HepG2 (cell line): ENCODE results near the gene EGR1. TPM values are rescaled to one million over a fixed set of nuclear protein-coding genes. Genes with fewer than 3 reads are reported as not detected.
A peak's percentile ranks its signal among the peaks of the same experiment; 100 is the strongest.

Source experiments
- AGO2 ChIP-seq: fragments of 200-400 bp; formaldehyde crosslinking; optimal IDR thresholded peaks from 2 replicates; pipeline ENCODE3; 2017; ENCODE audit warnings: mild to moderate bottlenecking, low read depth, low read length, moderate library complexity
- CHD2 ChIP-seq: IDR thresholded peaks from 2 replicates; pipeline ENCODE4 v1.6.1; 2011; ENCODE audit warnings: low read depth, low read length, improper control_type of control experiment
- DRAP1 ChIP-seq: IDR thresholded peaks from 2 replicates; pipeline ENCODE4 v1.6.1; 2016; ENCODE audit warnings: missing genetic modification reagents, missing compliant biosample characterization
- EEA1 ChIP-seq: sonication (generic); formaldehyde crosslinking; IDR thresholded peaks from 2 replicates; pipeline ENCODE4 v1.5.1; 2020; ENCODE audit warnings: mild to moderate bottlenecking, missing genetic modification reagents, borderline replicate concordance
- HOXA9 ChIP-seq: sonication (generic); formaldehyde crosslinking; IDR thresholded peaks from 2 replicates; pipeline ENCODE4 v1.8.1; 2022; ENCODE audit warnings: missing genetic modification reagents, mild to moderate bottlenecking, moderate library complexity, borderline replicate concordance
- LCORL ChIP-seq, 2 experiments: fragments of 450-650 bp in 1 of 2; sonication (generic) in 1 of 2; formaldehyde crosslinking in 1 of 2; IDR thresholded peaks; 2 replicates each; pipeline versions ENCODE4 v1.5.0 to v1.6.1; 2017 to 2020; ENCODE audit warnings: antibody characterized with exemption in 1 of 2, missing genetic modification reagents in 1 of 2
- MEIS2 ChIP-seq: sonication (generic); formaldehyde crosslinking; IDR thresholded peaks from 2 replicates; pipeline ENCODE4 v1.9.0; 2021; ENCODE audit warnings: mild to moderate bottlenecking, missing genetic modification reagents
- MXI1 ChIP-seq: IDR thresholded peaks from 3 replicates; pipeline ENCODE4 v1.6.1; 2012; ENCODE audit warnings: low read depth, low read length, inconsistent platforms, borderline replicate concordance
- SP4 ChIP-seq: sonication (generic); formaldehyde crosslinking; IDR thresholded peaks from 2 replicates; pipeline ENCODE4 v1.8.1; 2023; ENCODE audit warnings: mild to moderate bottlenecking, missing genetic modification reagents
- TAF1 ChIP-seq: sonication (generic); formaldehyde crosslinking; IDR thresholded peaks from 2 replicates; pipeline ENCODE4 v1.4.0; 2020; ENCODE audit warnings: missing genetic modification reagents
- ZNF121 ChIP-seq: sonication (generic); formaldehyde crosslinking; IDR thresholded peaks from 2 replicates; pipeline ENCODE4 v1.5.0; 2020; ENCODE audit warnings: mild to moderate bottlenecking, missing genetic modification reagents
- ZNF264 ChIP-seq: sonication (generic); formaldehyde crosslinking; IDR thresholded peaks from 2 replicates; pipeline ENCODE4 v1.4.0; 2020; ENCODE audit warnings: missing genetic modification reagents
- ZNF766 ChIP-seq: sonication (generic); formaldehyde crosslinking; IDR thresholded peaks from 2 replicates; pipeline ENCODE4 v1.5.0; 2020; ENCODE audit warnings: missing genetic modification reagents, borderline replicate concordance
- polyA plus RNA-seq, 8 experiments: library from polyadenylated mRNA; depleted of rRNA in 3 of 8; stranded (reverse) in 7 of 8; unstranded in 1 of 8; fragments of >200 nt; fragmentation: Illumina TruSeq in 4 of 8; extraction: Trizol in 4 of 8; gene quantifications; 2 replicates each; pipeline versions ENCODE4 v1.2.1 to v1.2.3, GENCODE V29; 2011 to 2016; ENCODE audit warnings: low read depth in 4 of 8, missing spikeins in 1 of 8, mixed read lengths in 1 of 8; ENCODE audit not compliant: insufficient read depth in 1 of 8
- total RNA-seq, 5 experiments: library from RNA; depleted of rRNA; stranded (reverse); fragments of >200 nt; fragmentation: Illumina TruSeq; extraction: Trizol; gene quantifications; 2 replicates each; pipeline ENCODE4 v1.2.3, GENCODE V29; 2016; ENCODE audit warnings: low read depth in 1 of 5
- TF ChIP-seq, protein P1 (sequence below): IDR thresholded peaks from 2 replicates; pipeline ENCODE4 v1.6.1; 2012; ENCODE audit warnings: inconsistent platforms
- TF ChIP-seq, protein P2 (sequence below): sonication (generic); formaldehyde crosslinking; IDR thresholded peaks from 2 replicates; pipeline ENCODE4 v1.4.0; 2020; ENCODE audit warnings: missing genetic modification reagents, mild to moderate bottlenecking, borderline replicate concordance
- TF ChIP-seq, protein P3 (sequence below): sonication (generic); formaldehyde crosslinking; IDR thresholded peaks from 2 replicates; pipeline ENCODE4 v1.5.0; 2020; ENCODE audit warnings: mild to moderate bottlenecking, missing genetic modification reagents, borderline replicate concordance
- TF ChIP-seq, protein P4 (sequence below): sonication (generic); formaldehyde crosslinking; conservative IDR thresholded peaks from 2 replicates; pipeline ENCODE4 v1.8.0; 2022; ENCODE audit warnings: mild to moderate bottlenecking, moderate library complexity, missing genetic modification reagents
- TF ChIP-seq, protein P5 (sequence below): sonication (generic); formaldehyde crosslinking; IDR thresholded peaks from 2 replicates; pipeline ENCODE4 v1.5.0; 2020; ENCODE audit warnings: missing genetic modification reagents, mild to moderate bottlenecking, borderline replicate concordance

EGR1 gene
- total and polyA plus RNA-seq, 2 of the 13 experiments (the other 11 are each of a cell fraction or from before 2014, with no cell fraction given) = 4.1 to 4.5 TPM

- TF ChIP-seq, protein P1, sequence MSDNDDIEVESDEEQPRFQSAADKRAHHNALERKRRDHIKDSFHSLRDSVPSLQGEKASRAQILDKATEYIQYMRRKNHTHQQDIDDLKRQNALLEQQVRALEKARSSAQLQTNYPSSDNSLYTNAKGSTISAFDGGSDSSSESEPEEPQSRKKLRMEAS = peak; percentile 18
- TF ChIP-seq, protein P2, sequence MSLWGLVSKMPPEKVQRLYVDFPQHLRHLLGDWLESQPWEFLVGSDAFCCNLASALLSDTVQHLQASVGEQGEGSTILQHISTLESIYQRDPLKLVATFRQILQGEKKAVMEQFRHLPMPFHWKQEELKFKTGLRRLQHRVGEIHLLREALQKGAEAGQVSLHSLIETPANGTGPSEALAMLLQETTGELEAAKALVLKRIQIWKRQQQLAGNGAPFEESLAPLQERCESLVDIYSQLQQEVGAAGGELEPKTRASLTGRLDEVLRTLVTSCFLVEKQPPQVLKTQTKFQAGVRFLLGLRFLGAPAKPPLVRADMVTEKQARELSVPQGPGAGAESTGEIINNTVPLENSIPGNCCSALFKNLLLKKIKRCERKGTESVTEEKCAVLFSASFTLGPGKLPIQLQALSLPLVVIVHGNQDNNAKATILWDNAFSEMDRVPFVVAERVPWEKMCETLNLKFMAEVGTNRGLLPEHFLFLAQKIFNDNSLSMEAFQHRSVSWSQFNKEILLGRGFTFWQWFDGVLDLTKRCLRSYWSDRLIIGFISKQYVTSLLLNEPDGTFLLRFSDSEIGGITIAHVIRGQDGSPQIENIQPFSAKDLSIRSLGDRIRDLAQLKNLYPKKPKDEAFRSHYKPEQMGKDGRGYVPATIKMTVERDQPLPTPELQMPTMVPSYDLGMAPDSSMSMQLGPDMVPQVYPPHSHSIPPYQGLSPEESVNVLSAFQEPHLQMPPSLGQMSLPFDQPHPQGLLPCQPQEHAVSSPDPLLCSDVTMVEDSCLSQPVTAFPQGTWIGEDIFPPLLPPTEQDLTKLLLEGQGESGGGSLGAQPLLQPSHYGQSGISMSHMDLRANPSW (CRISPR knock-in tag) = no peak
- TF ChIP-seq CHD2 = 0 out of 2 replicates have a peak, but pooled peaks have one; percentile 34
- TF ChIP-seq DRAP1 (CRISPR knock-in tag) = peak; percentile 98
- TF ChIP-seq, protein P3, sequence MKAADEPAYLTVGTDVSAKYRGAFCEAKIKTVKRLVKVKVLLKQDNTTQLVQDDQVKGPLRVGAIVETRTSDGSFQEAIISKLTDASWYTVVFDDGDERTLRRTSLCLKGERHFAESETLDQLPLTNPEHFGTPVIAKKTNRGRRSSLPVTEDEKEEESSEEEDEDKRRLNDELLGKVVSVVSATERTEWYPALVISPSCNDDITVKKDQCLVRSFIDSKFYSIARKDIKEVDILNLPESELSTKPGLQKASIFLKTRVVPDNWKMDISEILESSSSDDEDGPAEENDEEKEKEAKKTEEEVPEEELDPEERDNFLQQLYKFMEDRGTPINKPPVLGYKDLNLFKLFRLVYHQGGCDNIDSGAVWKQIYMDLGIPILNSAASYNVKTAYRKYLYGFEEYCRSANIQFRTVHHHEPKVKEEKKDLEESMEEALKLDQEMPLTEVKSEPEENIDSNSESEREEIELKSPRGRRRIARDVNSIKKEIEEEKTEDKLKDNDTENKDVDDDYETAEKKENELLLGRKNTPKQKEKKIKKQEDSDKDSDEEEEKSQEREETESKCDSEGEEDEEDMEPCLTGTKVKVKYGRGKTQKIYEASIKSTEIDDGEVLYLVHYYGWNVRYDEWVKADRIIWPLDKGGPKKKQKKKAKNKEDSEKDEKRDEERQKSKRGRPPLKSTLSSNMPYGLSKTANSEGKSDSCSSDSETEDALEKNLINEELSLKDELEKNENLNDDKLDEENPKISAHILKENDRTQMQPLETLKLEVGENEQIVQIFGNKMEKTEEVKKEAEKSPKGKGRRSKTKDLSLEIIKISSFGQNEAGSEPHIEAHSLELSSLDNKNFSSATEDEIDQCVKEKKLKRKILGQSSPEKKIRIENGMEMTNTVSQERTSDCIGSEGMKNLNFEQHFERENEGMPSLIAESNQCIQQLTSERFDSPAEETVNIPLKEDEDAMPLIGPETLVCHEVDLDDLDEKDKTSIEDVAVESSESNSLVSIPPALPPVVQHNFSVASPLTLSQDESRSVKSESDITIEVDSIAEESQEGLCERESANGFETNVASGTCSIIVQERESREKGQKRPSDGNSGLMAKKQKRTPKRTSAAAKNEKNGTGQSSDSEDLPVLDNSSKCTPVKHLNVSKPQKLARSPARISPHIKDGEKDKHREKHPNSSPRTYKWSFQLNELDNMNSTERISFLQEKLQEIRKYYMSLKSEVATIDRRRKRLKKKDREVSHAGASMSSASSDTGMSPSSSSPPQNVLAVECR = peak; percentile 44; the same call in 1 of the 2 replicates
- TF ChIP-seq, protein P4, sequence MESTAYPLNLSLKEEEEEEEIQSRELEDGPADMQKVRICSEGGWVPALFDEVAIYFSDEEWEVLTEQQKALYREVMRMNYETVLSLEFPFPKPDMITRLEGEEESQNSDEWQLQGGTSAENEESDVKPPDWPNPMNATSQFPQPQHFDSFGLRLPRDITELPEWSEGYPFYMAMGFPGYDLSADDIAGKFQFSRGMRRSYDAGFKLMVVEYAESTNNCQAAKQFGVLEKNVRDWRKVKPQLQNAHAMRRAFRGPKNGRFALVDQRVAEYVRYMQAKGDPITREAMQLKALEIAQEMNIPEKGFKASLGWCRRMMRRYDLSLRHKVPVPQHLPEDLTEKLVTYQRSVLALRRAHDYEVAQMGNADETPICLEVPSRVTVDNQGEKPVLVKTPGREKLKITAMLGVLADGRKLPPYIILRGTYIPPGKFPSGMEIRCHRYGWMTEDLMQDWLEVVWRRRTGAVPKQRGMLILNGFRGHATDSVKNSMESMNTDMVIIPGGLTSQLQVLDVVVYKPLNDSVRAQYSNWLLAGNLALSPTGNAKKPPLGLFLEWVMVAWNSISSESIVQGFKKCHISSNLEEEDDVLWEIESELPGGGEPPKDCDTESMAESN (CRISPR knock-in tag) = no peak; the same call in 1 of the 2 replicates
- no peak for TF ChIP-seq LCORL (IDR thresholded peaks at IDR 0.05)
- TF ChIP-seq LCORL (CRISPR knock-in tag; IDR thresholded peaks at IDR 0.05) = peak; percentile 10; the same call in 1 of the 2 replicates
- TF ChIP-seq MEIS2 (CRISPR knock-in tag) = peak; percentile 20; the same call in 1 of the 2 replicates
- TF ChIP-seq ZNF264 (CRISPR knock-in tag) = no peak
- TF ChIP-seq TAF1 (CRISPR knock-in tag) = no peak; the same call in 1 of the 2 replicates
- TF ChIP-seq, protein P5, sequence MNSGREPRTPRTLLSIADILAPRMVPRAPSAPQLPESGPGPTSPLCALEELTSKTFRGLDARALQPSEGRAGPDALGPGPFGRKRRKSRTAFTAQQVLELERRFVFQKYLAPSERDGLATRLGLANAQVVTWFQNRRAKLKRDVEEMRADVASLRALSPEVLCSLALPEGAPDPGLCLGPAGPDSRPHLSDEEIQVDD (CRISPR knock-in tag) = no peak
- TF ChIP-seq ZNF766 = no peak
- no peak for TF ChIP-seq ZNF121 (CRISPR knock-in tag)
- 0 out of 2 replicates have a peak, but pooled peaks have one; percentile 14 for TF ChIP-seq EEA1 (CRISPR knock-in tag)
- TF ChIP-seq HOXA9 = no peak
- TF ChIP-seq AGO2 = peak; percentile 75
- TF ChIP-seq MXI1 = peak; percentile 5; the same call in 1 of the 3 replicates
- TF ChIP-seq SP4 (CRISPR knock-in tag) = no peak; the same call in 1 of the 2 replicates
Observed at GRCh38 chr5:138465261-138466124, at the start of gene EGR1 (continued).
